Astrocyte of the spinal cord (primary cell): Measurements from ENCODE around the gene PITPNM3.
"Not testable (repeated sequence)": the region's sequence is repeated elsewhere in the genome, so short reads cannot be mapped to it uniquely, and the experiment has no call there.

Experiments used
- DNase-seq: peaks from one replicate; pipeline ENCODE4 v3.0.0; 2011; ENCODE audit warnings: low read depth, low spot score
- H3K4me3 ChIP-seq: 2 replicates; pipeline ENCODE4 v1.5.1; 2011; ENCODE audit warnings: low read depth, mild to moderate bottlenecking, low read length, moderate library complexity
- in situ Hi-C: cut with HindIII; loops from 2 replicates; pipeline ENCODE4 v1.10.0; 2017; ENCODE audit warnings: low sequenced_read_pairs
- TF ChIP-seq, protein P1 (sequence below): IDR thresholded peaks from 2 replicates; pipeline ENCODE4 v1.5.1; 2012; ENCODE audit warnings: low read depth, mild to moderate bottlenecking, low read length, inconsistent platforms

PITPNM3 gene

DNA sequence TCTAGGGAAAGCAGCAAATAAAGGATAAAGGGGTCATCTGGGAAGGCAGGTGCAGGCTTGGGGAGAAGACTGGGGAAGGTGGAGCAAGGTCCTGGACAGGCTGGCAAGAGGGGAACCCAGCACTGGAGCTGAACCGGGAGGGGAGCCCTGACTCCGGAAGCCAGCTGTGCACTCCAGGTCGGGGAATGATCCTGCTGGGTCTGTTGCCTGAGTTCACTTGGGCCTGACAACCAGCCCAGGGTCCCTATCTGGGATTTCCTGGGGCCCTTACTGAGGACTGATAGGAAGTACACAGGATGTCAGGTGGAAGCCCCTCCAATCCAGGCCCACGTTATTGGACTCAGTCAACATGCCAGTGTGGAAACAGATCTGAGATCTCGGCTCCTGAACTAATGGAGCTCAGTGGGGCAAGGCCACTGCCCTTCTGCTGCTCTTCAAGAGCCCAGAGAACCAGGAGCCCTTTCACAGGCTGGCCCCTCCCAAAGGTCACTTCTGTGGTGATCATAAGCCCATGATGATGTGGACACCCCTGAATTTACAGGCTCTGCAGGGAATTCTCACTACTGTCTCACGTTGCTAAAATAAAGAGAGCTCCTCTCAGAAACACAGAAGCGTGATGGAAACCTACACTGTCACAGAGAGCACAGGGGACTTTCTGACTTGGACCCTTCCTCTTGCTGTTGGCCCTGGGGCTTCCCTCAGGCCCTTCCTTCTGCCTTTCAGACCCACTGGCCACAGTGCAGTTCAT lies 19.9 kb upstream of the PITPNM3 start:
- in situ Hi-C loops, result no loop called here
- TF ChIP-seq, protein P1, sequence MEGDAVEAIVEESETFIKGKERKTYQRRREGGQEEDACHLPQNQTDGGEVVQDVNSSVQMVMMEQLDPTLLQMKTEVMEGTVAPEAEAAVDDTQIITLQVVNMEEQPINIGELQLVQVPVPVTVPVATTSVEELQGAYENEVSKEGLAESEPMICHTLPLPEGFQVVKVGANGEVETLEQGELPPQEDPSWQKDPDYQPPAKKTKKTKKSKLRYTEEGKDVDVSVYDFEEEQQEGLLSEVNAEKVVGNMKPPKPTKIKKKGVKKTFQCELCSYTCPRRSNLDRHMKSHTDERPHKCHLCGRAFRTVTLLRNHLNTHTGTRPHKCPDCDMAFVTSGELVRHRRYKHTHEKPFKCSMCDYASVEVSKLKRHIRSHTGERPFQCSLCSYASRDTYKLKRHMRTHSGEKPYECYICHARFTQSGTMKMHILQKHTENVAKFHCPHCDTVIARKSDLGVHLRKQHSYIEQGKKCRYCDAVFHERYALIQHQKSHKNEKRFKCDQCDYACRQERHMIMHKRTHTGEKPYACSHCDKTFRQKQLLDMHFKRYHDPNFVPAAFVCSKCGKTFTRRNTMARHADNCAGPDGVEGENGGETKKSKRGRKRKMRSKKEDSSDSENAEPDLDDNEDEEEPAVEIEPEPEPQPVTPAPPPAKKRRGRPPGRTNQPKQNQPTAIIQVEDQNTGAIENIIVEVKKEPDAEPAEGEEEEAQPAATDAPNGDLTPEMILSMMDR, result no peak
- no peak for DNase-seq
- H3K4me3 ChIP-seq, result no peak overlapping the region

DNA sequence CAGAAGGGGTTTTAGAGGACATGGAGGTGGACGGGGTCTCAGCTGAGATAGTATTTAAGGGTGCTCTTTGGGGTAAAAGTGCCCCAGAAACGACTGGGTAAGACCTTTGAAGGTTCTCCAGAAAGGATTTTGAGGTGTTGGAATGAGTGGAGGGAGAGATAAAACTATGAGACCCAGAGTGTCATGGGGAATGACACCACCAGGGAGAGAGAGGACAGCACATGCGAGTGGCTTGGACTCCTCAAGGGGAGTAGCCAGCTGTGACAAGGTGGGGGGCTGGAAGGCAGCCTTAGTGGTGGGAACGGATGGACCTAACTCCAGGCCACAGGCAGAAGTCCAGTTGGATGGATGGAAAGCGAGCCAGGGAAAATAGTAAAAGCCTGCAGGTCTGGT lies 19.2 kb upstream of the PITPNM3 start:
- no peak for DNase-seq
- no peak overlapping the region for H3K4me3 ChIP-seq
- in situ Hi-C loops, result no loop called here
- TF ChIP-seq, protein P1, result no peak

GRCh38 chr17:6574687-6575595 lies 18.6 kb upstream of the PITPNM3 start:
- peak; percentile 37 for DNase-seq
- TF ChIP-seq, protein P1, result no peak
- H3K4me3 ChIP-seq, result no peak overlapping the region
- in situ Hi-C loops, result no loop called here

DNA sequence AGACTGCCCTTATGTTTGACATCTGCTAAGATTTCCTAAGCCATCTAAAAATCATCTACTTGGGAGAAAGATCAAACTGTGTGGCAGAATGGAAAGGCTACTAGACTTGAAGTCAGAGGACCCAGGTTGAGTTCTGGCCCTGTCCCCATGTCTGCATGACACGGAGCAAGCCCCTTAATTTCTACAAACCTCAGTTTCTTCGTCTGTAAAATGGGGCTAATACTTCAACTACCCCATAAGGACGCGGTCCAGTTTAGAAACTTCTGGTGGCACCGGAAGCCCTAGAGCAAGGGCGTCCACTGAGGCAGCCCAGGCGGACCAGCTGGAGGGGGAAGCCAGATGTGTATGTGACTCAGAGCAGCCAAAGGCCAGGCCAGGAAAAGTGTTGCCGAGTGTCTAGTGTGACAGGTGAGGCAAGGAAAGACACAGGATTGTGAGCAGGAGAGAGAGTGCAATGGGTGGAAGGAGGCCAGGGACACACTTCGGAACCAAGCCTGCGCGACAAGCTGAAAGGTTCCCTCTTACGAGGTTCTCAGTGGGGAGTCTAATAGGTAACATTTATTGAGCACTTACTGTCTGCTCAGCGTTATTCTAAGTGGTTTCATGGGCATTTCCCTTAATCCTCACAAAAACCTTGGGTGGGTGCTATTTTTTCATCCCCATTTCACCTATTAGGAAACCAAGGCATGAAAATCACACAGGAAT lies 17.8 kb upstream of the PITPNM3 start:
- TF ChIP-seq, protein P1, result no peak
- no peak for DNase-seq
- in situ Hi-C loops, result no loop called here
- no peak overlapping the region for H3K4me3 ChIP-seq

DNA sequence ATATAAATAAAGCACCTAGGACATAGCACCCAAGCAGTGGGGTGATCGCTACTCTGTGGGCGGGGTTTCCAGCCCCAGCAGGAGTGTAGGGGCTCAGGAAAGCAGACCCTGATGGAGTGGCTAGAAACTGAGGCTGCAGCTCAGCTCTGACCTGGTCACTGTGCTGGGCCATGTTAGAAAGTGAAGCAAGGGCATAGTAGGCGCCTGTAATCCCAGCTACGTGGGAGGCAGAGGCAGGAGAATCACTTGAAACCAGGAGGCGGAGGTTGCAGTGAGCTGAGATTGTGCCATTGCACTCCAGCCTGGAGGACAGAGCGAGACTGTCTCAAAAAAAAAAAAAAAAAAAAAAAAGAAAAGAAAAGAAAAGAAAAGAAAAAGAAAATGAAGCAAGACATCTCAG lies 17.1 kb upstream of the PITPNM3 start:
- in situ Hi-C loops, DNase-seq, H3K4me3 ChIP-seq: not testable (repeated sequence)

- DNase-seq, result no peak
- H3K4me3 ChIP-seq, result no peak overlapping the region
- in situ Hi-C loops, result no loop called here
- TF ChIP-seq, protein P1, result no peak
Observed at GRCh38 chr17:6572972-6573370, 16.6 kb upstream of the PITPNM3 start.
